Activated CD4-positive, alpha-beta T cell treated with anti-CD3 and anti-CD28 coated beads, Interleukin-2, amount 50 U/mL, for 4 hours (primary cell): Measurements from ENCODE around the gene SLC25A5.
"Not testable (repeated sequence)": the region's sequence is repeated elsewhere in the genome, so short reads cannot be mapped to it uniquely, and the experiment has no call there.

Source experiments
- DNase-seq, 2 experiments: peaks; one replicate each; pipeline ENCODE4 v3.0.0-alpha.2; 2020

SLC25A5 gene

DNA sequence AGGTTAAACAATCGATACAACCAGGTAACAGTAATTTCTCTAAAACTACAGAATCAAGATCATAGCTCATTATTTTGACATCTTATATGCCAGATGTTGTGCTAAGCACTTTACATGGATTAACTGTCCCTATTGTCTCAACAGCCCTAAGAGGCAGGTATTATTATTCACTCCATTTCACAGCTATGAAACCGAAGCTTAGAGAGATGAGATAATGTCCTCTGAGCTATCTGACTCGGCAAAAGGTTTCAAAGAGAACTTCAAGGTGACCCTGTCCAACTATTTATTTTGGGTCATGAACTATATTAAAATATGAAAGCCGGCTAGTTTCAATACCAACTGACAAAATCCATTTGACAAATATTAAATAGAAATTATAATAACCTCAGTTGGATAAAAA is 10.3 kb downstream of the SLC25A5 start:
- no peak for DNase-seq

DNA sequence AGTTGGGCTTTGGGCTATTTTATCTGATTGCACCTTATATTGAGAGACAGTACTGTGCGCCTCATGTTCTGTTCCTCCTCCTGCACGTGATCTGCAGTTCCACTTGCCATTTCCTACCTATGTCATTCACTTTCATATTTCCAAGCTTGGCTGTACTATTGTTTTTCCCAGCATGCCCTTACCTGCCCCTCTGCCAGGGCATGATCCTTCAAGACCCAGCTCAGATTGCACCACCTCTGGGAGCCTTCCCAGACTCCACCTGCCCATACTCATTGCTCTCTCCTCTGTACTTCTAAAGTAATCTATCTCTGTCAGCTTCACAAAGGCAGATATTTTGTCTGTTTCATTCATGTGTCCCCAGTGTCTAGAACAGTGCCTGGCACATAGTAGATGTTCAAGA is 11.6 kb downstream of the SLC25A5 start:
- no peak for DNase-seq

DNA sequence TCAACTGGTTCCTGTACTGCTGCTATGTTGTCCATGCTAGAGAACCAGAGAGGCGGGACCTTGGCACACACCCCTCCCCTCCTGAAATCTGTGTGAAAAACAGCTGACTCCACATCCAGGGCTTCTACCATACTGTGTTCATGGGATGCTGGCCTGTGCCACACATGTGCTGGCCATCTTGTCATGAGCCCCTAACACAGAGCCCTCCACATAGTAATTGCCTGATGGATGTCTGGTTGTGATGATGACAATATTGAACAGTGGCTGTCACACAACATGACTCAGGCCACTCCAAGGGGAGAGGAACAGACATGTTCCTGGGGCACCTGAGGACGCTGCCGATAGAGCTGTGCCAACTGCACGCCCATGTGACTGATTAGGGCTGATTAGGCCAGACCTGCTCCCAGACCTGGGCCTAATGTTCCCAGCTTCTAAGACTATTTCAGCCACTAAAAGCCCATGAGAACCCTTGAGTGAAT is 13.1 kb downstream of the SLC25A5 start:
- no peak for DNase-seq

DNA sequence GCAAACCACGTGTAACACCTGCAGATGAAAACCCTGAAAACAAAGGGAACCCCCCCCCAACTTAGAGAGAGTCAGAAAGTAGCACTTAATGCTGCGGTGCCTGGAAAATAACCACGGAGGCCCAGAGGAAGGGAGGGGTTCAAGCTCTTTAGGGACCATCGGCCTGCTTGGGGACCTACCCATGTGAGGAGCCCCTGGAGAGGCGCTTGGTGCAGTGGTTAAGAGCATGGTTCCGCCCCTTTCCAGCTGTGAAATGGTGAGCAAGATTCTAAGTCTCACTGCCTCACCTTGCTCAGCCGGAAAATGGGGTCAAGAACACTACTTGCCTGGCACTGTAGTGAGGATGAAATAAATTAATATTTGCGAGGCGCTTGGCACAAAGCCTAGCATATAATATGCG is 13.8 kb downstream of the SLC25A5 start:
- DNase-seq, result no peak

DNA sequence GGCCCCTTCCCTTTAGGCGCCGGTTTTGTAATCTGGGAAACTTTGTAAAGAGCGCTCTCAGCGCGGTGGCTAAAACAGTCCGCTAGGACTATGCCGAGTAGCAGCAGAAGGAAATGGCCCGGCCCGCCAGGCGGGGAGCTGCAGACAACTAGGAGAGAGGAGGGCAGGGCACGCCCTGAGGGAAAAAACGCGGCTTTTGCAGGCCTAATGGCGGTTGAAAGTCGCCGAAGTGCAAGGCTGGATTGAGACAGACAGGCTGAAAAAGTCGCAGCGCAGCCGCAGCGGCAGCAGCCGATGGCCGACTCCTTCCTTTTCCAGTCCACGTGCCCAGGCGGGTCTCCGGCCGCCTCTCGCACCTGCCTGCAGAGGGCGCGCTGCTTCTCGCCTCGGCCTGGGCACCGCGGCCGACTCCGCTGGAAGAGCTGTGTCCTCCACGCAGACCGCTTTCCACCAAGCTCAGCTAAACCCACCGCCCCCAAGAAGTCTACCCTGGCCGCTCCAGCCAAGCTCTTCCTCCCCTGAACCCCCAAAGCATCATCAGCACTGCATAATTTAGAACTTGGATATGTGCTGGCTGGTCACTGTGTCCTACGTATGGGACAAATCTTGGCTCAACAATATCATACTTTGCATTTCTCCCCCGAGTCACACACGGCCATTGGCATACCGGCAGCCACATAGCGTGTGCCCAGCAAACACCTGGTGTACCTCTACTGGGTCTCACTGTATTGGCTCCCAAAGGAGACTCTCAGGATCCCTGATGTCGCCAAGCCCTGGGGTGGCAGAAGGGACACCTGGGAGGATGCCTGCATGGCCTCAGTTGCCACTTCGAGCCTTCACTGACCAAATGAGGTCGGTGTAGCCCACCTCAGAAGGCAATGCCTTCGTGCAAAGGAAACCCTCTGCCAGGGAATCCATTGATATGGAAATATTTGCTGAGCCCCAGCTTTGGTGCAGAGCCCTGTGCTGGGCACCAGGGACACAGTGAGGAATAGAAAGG is 14.5 kb downstream of the SLC25A5 start:
- DNase-seq, result peak; percentile 46 to 53

DNA sequence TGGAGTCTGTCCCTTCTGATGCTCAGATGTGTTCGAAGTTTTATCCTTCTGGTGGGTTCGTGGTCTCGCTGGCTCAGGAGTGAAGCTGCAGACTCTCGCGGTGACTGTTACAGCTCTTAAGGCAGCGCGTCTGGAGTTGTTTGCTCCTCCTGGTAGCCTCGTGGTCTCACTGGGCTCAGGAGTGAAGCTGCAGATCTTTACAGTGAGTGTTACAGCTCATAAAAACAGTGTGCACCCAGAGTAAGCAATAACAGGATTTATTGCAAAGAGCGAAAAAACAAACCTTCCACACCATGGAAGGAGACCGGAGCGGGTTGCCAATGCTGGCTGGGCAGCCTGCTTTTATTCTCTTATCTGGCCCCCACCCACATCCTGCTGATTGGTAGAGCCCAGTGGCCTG is 18.5 kb downstream of the SLC25A5 start:
- no peak for DNase-seq

DNA sequence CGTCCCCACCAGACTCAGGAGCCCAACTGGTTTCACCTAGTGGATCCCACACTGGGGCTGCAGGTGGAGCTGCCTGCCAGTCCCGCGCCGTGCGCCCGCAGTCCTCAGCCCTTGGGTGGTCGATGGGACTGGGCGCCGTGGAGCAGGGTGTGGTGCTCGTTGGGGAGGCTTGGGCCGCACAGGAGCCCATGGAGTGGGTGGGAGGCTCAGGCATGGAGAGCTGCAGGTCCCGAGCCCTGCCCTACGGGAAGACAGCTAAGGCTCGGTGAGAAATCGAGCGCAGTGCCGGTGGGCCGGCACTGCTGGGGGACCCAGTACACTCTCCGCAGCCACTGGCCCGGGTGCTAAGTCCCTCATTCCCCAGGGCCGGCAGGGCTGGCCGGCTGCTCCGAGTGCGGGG is 19.5 kb downstream of the SLC25A5 start:
- not testable (repeated sequence) for DNase-seq

DNA sequence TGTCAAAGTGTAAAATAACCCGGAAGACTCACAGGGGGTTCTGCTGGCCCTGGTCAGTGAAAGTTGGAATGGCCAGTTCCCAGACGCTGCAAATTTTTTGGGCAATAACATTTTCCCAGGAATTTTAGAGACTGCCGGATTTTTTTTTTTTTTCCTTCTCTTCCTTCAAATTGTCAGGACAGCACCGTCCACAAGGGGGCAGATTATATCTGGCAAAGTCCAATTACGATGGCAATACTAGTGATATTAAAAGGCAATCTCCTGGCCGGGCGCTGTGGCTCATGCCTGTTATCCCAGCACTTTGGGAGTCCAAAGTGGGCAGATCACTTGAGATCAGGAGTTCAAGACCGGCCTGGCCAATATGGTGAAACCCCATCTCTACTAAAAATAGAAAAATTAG is 20.5 kb downstream of the SLC25A5 start:
- DNase-seq, result peak; percentile 21 to 29

DNA sequence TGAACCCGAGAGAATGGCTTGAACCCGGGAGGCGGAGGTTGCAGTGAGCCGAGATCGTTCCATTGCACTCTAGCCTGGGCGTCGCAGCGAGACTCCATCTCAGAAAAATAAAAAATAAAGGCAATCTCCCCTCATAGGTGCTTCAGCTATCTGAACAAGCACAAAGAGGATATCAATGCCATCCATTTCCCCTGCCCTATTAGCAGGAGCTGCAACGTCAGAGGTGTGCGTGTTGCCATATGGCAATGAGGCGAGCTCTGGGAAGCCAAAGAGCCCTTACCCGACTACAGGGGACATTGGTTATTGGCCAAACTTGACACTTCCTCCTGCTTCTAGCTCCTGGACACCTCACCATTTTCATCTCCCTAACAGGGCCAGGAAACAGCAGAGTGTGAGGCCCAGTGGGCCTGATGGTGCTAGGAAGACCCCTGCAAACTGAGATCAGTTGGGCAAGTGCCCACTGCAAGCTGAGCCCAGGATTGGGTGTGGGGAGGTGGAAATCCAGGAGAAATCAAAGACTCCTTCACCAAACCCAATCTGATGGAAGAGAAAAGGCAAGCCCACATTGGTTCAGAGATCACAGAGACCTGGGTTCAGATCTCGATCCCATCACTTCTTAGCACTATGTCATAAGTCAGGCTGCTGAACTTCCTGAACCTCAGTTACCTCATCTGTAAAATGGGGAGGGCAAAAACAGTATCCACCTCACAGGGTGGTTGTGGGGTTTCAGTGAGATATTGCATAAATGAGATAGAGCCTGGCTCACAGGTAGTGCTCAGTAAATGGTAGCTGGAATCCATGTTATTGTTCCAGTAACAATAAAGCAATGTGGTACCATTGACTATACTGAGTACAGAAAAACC is 21.2 kb downstream of the SLC25A5 start:
- no peak for DNase-seq

DNA sequence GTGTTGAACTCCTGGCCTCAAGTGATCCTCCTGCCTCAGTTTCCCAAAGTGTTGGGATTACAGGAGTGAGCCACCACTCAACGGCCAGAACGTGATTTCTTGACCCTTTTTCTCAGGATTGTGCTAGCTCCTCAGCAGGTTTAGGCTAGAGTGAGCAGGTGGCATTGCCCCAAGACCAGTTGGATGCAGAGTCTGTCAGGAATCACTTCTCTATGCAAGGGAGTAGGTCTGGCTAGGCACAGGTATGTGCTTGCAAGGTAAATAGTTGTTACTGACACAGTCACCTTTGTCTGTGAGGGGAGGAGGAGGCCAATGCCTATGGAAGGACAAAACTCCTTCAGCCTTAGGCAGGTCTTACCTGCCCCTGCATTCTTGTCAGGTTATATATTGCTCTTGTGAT is 24.2 kb downstream of the SLC25A5 start:
- no peak for DNase-seq

DNA sequence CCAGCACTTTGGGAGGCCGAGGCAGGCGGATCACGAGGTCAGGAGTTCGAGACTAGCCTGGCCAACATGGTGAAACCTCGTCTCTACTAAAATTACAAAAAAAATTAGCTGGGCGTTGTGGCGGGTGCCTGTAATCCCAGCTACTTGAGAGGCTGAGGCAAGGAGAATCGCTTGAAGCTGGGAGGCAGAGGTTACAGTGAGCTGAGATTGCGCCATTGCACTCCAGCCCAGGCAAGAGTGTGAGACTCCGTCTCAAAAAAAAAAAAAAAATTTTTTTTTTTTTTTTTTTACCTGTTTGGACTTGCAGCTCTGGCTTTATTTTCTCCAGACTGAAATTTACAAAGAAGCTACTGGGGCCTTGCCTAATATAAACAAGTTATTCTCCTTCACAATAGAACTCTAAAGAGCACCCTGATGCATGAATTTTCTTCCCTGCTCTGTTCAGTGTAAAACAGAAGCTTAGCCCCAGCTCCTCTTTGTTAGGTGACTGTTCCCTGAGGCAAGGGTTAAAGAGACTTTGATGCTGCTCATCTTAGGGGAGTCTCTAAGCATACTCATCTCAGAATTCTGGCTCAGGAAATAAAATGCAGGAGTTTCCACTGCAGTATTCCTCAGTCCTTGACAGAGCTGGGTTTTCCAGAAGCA is 25.7 kb downstream of the SLC25A5 start:
- not testable (repeated sequence) for DNase-seq

DNA sequence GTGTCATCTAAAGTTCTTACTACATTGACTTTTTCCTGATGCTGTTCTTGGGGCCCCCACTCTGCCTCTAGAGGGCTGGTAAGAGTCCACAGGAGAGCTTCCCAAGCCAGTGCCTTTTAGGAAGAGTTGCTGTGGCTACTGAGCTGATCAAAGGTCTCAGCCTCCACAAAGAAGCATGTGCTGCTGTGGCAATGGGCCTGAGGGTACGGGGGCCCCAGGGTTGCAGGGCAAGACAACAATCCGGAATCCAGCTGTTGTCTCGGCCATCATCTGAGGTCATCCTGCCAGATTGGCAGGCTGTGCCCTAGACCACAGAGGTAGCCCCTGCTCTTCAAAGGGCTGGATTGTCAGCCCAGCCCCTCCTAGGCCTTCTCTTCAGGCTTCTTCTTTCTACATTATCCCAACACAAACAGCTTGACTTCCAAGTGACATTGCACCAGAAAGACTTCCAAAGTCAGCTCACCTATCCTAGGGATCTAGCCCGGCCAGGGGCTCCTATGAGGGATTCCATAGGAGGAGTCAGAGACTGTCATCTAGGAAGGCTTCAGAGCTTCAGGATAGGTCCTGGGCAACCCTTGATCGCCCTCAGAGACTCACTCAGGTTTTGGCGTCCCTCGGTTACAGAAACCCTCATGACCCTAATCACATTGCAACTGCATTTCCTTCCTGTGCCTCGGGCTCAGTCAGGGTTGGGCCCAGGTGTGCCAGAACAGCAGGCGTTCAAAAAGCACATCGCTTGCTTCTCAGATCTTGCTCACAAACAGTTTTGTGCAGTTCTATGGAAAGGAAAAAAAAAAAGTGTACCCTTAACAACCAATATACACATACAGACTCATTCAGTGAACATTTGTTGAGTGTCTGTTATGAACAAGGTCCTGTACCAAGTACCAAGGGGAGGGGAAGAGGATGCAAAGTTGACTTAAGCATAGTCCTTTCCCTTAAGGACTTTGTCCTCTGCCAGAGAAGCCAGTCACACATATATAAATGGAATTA is 27.8 kb downstream of the SLC25A5 start:
- no peak for DNase-seq

DNA sequence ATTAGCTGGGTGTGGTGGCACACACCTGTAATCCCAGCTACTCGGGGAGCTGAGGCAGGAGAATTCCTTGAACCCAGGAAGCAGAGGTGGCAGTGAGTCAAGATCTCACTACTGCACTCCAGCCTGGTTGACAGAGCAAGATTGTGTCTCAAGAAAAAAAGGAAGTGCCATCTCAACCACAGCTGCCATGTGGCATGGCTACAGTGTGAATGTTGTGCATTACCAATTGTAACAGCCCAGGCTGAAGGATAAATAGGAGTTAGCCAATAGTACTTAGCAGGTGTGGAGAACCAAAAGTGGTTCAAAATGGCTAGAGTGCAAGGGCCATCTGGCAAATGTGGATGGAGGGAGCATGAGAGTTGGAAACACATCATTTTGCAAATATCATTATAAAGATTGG is 28.9 kb downstream of the SLC25A5 start:
- DNase-seq, result no peak

DNA sequence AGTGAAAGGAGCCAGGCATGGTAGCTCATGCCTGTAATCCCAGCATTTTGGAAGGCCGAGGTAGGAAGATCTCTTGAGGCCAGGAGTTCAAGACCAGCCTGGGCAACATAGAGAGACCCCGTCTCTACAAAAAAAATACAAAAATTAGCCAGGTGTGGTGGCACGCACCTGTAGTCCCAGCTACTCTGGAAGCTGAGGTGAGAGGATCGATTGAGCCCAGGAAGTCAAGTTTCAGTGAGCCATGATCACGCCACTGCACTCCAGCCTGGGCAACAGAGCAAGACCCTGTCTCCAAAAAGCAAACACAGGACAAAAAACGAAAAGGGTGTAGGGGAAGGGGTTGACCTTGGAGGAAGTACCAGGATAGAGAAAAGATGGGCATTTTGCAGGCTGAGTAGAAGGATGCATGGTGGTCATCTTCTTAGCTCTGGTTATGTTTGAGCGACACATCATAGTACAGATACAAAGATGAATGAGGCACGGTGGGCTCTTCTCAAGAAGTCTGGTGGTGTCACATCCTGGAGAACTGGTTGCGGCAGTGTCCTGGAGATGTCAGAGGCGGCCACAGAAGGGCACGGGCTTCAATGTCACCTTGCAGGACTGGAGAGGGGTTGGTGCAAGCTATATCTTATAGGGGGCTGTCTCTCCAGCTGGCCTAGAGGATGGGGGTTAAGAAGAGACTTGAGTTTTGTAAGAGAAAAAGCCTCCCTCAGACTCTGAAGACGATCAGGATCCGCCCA is 32.0 kb downstream of the SLC25A5 start:
- DNase-seq, result no peak

DNA sequence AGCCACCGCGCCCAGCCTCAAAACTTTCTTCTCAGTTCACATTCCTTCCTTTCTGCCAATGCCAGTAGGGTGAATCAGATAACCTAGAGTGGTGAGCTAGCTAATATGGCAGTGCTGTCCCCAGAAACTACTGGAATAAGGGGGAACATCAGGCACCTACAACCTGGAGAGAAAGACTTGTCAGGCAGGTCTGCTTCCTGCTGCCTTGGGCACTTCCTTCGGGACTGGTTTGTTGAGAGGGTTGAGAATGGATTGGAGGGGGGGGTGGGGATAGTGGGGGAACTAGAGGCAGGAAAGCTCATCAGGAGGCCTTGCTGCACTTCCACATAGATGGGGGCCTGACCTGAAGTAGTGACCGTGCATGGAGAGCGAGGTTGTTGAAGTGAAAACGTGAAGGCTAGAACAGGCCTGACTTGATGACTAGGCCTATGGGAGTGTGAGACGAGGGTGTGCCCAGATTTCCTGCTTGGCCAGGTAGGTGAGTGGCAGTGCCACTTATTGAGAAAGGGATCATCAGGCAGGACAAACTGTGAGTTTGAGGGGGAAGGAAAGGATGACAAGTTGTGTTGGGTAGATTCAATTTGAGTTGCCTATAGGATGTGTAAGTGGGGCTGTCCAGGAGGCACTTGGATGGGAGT is 33.4 kb downstream of the SLC25A5 start:
- DNase-seq, result no peak

DNA sequence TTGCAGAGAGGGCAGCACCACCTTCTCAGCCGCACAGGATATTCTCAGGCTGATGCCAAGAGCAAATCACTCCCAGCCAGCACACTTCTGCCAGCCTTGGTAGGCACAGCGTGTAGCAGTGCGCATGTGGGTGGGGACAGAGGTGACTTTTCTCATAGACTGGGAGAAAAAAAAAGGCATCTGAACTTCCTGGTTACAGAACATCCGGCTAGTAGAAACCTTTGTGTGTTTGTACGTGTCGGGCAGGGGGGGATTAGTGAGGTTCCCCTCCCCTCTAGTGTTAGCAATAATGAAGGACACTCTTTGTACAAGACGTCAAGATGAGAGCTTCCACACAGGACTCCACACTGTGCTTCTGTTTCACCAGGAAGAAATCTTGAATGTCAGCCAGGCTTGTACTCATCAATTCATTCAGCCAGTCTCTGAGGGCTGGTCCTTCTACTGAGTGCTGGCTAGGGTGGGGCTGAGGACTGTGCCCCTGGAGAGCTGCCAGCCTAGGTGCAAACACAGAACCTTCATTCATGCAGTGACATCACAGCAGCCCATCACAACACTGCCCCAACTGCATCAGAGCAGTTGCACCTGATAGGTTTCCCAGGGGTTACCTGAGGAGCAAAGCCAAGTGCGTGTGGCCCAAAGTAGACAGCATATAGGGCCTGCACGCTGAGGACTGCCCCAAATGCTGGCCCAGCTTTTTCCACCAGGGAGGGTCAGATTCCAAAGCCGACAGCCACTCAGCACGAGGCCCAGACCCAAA is 34.7 kb downstream of the SLC25A5 start:
- peak; percentile 1 to 12 for DNase-seq

DNA sequence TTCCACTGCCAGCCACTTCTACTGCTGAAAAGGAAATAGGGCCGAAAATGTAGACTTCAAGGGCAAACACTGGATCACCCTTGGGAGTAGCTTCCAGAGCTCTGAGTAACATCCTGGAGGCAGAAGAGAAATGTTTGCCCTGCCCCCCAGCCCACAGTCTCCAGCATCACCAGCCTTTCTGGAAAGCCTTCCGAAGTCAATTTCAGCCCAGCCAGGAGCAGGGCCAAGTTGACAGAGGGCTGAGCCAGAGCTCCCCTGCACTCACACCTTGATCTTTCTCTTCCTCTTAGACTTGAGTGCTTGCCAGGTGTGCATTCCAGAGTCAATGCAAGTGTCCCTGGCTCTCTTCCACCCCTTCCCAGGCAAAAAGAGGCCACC is 35.2 kb downstream of the SLC25A5 start:
- DNase-seq, result no peak

DNA sequence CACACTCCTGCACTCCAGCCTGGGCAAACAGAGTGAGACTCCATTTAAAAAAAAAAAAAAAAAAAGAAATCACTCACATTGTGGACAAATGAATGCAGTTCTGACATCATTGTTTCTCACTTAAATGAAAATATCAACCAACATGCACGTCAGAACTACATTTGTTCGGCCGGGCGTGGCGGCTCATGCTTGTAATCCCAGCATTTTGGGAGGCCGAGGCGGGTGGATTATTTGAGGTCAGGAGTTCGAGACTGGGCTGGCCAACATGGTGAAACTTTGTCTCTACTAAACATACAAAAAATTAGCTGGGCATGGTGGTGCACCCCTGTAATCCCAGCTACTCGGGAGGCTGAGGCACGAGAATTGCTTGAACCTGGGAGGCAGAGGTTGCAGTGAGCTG is 36.9 kb downstream of the SLC25A5 start:
- not testable (repeated sequence) for DNase-seq

DNA sequence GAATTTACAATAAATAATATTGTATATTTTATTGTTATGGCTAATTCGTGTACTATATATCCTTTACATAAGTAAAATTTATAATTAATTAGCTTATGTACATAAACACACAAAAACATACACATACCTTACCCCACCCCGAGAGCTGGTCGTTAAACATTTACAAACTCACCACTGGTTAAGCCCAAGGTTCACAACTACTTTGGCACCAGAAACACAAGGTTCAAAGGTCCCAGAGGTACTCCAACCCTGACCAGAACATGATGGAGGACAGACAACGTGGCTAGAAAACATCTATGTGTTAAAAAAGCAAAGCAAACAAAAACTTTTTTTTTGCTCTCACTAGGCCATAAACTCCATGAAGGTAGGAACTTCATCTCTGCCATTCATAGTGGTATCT is 37.7 kb downstream of the SLC25A5 start:
- DNase-seq, result no peak

DNA sequence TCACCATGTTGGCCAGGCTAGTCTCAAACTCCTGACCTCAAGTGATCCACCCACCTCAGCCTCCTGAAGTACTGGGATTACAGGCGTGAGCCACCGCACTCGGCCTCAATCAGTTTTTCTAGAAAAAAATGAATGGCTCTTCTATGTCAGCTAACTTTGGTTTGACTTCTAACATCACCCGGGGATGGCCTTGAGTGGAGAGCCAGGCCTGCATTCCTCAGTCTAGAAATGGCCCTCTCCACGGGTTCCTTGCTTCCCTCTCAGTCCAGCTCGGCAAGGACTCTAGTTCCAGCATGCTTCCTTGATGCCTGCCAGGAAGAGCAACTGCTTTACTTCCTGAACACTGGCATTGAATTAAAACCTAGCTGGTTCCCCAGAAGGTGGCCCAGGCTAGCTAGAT is 39.0 kb downstream of the SLC25A5 start:
- DNase-seq, result no peak
